A549 (cell line): ENCODE results near the gene PIP4K2A.

ENCODE experiments used
- CTCF ChIP-seq: fragments of >200 bp; sonication (Bioruptor Twin); formaldehyde crosslinking; IDR thresholded peaks from 3 replicates; pipeline ENCODE4 v1.5.1; 2016
- MYC ChIP-seq: IDR thresholded peaks from 2 replicates; pipeline ENCODE4 v1.6.1; 2012; ENCODE audit warnings: mild to moderate bottlenecking, inconsistent platforms, low read length, improper control_type of control experiment, borderline replicate concordance
- POLR2A ChIP-seq: IDR thresholded peaks from 2 replicates; pipeline ENCODE4 v1.6.1; 2012; ENCODE audit warnings: mild to moderate bottlenecking, low read length
- TF ChIP-seq, protein P1 (sequence below): fragments of 200-600 bp; sonication (generic); IDR thresholded peaks from 2 replicates; pipeline ENCODE4 v1.6.1; 2016; ENCODE audit warnings: antibody characterized with exemption, mild to moderate bottlenecking, moderate library complexity

- no peak for TF ChIP-seq POLR2A
- TF ChIP-seq CTCF, result no peak
- no peak for TF ChIP-seq MYC
- TF ChIP-seq, protein P1, sequence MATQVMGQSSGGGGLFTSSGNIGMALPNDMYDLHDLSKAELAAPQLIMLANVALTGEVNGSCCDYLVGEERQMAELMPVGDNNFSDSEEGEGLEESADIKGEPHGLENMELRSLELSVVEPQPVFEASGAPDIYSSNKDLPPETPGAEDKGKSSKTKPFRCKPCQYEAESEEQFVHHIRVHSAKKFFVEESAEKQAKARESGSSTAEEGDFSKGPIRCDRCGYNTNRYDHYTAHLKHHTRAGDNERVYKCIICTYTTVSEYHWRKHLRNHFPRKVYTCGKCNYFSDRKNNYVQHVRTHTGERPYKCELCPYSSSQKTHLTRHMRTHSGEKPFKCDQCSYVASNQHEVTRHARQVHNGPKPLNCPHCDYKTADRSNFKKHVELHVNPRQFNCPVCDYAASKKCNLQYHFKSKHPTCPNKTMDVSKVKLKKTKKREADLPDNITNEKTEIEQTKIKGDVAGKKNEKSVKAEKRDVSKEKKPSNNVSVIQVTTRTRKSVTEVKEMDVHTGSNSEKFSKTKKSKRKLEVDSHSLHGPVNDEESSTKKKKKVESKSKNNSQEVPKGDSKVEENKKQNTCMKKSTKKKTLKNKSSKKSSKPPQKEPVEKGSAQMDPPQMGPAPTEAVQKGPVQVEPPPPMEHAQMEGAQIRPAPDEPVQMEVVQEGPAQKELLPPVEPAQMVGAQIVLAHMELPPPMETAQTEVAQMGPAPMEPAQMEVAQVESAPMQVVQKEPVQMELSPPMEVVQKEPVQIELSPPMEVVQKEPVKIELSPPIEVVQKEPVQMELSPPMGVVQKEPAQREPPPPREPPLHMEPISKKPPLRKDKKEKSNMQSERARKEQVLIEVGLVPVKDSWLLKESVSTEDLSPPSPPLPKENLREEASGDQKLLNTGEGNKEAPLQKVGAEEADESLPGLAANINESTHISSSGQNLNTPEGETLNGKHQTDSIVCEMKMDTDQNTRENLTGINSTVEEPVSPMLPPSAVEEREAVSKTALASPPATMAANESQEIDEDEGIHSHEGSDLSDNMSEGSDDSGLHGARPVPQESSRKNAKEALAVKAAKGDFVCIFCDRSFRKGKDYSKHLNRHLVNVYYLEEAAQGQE, result no peak
Observed at GRCh38 chr10:22622242-22622806, 92.1 kb downstream of the PIP4K2A start.
